Astrocyte (in vitro differentiated cells and primary cell): ENCODE measurements around the gene DNAAF3. TPM values are rescaled to one million over a fixed set of nuclear protein-coding genes. Genes with fewer than 3 reads are reported as not detected.

ENCODE experiments used
- DNase-seq: peaks from one replicate; pipeline ENCODE4 v3.0.0-alpha.2; 2010; ENCODE audit warnings: low read depth
- FAIRE-seq: peaks from 2 replicates; lab custom pipeline; 2011; peaks lifted over from hg19 to GRCh38; lab: Jason Lieb, UNC
- H2AFZ ChIP-seq: 2 replicates; pipeline ENCODE4 v1.6.0; 2012; ENCODE audit warnings: low read depth, low read length, inconsistent platforms
- H3K27ac ChIP-seq: 2 replicates; pipeline ENCODE4 v1.5.1; 2011; ENCODE audit warnings: low read depth, low read length, inconsistent platforms
- H3K27me3 ChIP-seq: 2 replicates; pipeline ENCODE4 v1.6.0; 2011; ENCODE audit warnings: low read length, inconsistent platforms; ENCODE audit not compliant: insufficient read depth
- H3K36me3 ChIP-seq: 2 replicates; pipeline ENCODE4 v1.5.1; 2011; ENCODE audit warnings: low read length, inconsistent platforms; ENCODE audit not compliant: insufficient read depth
- H3K4me1 ChIP-seq: 2 replicates; pipeline ENCODE4 v1.5.1; 2011; ENCODE audit warnings: low read length, inconsistent platforms; ENCODE audit not compliant: insufficient read depth
- H3K4me2 ChIP-seq: 2 replicates; pipeline ENCODE4 v1.6.0; 2012; ENCODE audit warnings: low read length, inconsistent platforms
- H3K4me3 ChIP-seq: 2 replicates; pipeline ENCODE4 v1.5.1; 2011; ENCODE audit warnings: low read depth, mild to moderate bottlenecking, low read length, inconsistent platforms; ENCODE audit not compliant: insufficient read depth
- H3K79me2 ChIP-seq: 2 replicates; pipeline ENCODE4 v1.6.0; 2012; ENCODE audit warnings: mild to moderate bottlenecking, low read length, inconsistent platforms; ENCODE audit not compliant: insufficient read depth
- H3K9ac ChIP-seq: 2 replicates; pipeline ENCODE4 v1.6.0; 2012; ENCODE audit warnings: mild to moderate bottlenecking, low read length, inconsistent platforms
- H3K9me3 ChIP-seq: 2 replicates; pipeline ENCODE4 v1.5.1; 2012; ENCODE audit warnings: low read depth, mild to moderate bottlenecking, low read length, inconsistent platforms; ENCODE audit not compliant: insufficient read depth
- H4K20me1 ChIP-seq: 2 replicates; pipeline ENCODE4 v1.6.0; 2012; ENCODE audit warnings: low read length, inconsistent platforms; ENCODE audit not compliant: insufficient read depth
- H3K27ac Mint-ChIP-seq: one replicate; pipeline ENCODE4 v1.8.0; 2021; ENCODE audit warnings: mild to moderate bottlenecking, mixed read lengths; ENCODE audit not compliant: unreplicated experiment
- H3K27me3 Mint-ChIP-seq: one replicate; pipeline ENCODE4 v1.8.0; 2021; ENCODE audit warnings: low read depth, mixed read lengths; ENCODE audit not compliant: unreplicated experiment
- H3K36me3 Mint-ChIP-seq: one replicate; pipeline ENCODE4 v1.8.0; 2021; ENCODE audit warnings: low read depth, mixed read lengths; ENCODE audit not compliant: unreplicated experiment
- H3K4me1 Mint-ChIP-seq: one replicate; pipeline ENCODE4 v1.8.0; 2021; ENCODE audit warnings: low read depth, mixed read lengths; ENCODE audit not compliant: unreplicated experiment
- H3K4me3 Mint-ChIP-seq: one replicate; pipeline ENCODE4 v1.8.0; 2021; ENCODE audit warnings: mild to moderate bottlenecking, moderate library complexity, mixed read lengths; ENCODE audit not compliant: unreplicated experiment
- H3K9me3 Mint-ChIP-seq: one replicate; pipeline ENCODE4 v1.8.0; 2021; ENCODE audit warnings: mild to moderate bottlenecking, mixed read lengths; ENCODE audit not compliant: unreplicated experiment
- CTCF ChIP-seq: IDR thresholded peaks from 2 replicates; pipeline ENCODE4 v1.5.1; 2011; ENCODE audit warnings: low read depth, mild to moderate bottlenecking, inconsistent platforms, low read length, moderate library complexity; ENCODE audit not compliant: insufficient read depth
- EZH2 ChIP-seq: IDR thresholded peaks from 2 replicates; pipeline ENCODE4 v1.6.1; 2012; ENCODE audit warnings: mild to moderate bottlenecking, low read length, inconsistent platforms; ENCODE audit not compliant: insufficient read depth
- total RNA-seq: library from RNA; stranded (reverse); gene quantifications from 2 replicates; pipeline ENCODE4 v1.2.1, GENCODE V29; 2021

The DNAAF3 gene
- total RNA-seq, 1 donor from 2014 or later, result 1.3 TPM

GRCh38 chr19:55160128-55160985, 6.1 kb downstream of the DNAAF3 start:
- H3K4me1 ChIP-seq, result peaks cover 6% of the 10 kb centered on the region
- Mint-ChIP-seq H3K4me1 (peaks cover 3% of the 10 kb centered on the region), H3K27me3 (peaks cover 30% of the 10 kb centered on the region), H3K9me3 (no peaks in the 10 kb centered on the region), H3K27ac (no peak overlapping the region), H3K4me3 (peak overlapping the region; percentile 45), H3K36me3 (no peaks in the 10 kb centered on the region)
- no peak overlapping the region for H3K9ac ChIP-seq
- H3K27ac ChIP-seq, result no peak overlapping the region
- peaks cover 16% of the 10 kb centered on the region for H3K27me3 ChIP-seq
- no peaks in the 10 kb centered on the region for H3K79me2 ChIP-seq
- no peak overlapping the region for H3K4me2 ChIP-seq
- no peaks in the 10 kb centered on the region for H3K36me3 ChIP-seq
- H2AFZ ChIP-seq, result no peak overlapping the region
- H4K20me1 ChIP-seq, result no peaks in the 10 kb centered on the region
- FAIRE-seq, result no peak
- peak; percentile 56 for TF ChIP-seq CTCF
- no peak for TF ChIP-seq EZH2
- no peak overlapping the region for H3K4me3 ChIP-seq
- DNase-seq, result peak; percentile 29
- no peaks in the 10 kb centered on the region for H3K9me3 ChIP-seq

DNA sequence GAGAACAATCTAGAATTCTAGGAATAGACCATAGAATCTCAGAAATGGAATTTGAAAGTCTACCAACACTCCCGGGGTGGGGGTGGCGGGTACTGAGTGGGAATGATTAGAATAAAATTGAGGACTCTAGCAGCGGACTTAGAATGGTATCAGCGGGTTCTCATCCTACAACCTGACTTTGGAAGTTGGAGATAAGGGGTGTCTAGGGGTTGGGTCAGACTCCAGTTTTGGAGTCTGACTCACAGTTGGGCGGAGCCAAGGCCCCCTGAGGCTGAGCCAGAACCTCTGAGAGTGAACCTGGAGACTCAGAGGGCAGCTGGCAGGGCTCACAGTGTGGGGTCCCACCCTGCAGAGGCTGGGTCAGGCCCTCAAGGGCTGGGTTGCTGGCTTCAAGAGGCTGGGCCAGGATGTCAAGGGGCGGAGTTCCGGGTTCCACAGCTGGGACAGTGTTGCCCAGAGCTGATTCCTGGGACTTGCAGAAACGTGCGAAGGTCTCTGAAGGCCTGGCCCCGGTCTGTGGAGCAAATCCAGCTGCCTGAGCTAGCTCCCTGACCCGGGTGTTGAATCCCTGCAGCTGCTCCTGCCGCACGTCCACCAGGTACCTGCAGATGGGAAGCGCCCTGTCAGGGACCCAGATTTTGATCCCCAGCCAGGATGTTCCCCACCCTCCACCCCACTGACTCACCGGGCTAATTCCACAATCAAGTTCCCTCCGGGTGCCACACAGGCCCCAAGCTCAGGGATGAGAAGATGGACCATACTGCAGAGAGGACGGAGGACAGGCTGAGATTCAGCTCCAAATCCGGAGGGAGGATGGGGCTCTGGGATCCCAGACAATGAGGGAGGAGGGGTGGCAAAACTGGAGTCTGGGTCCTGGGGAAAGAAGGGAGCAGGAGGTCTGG, 7.3 kb downstream of the DNAAF3 start:
- Histone ChIP-seq H3K79me2 (no peaks in the 10 kb centered on the region), H3K4me1 (peaks cover 6% of the 10 kb centered on the region), H4K20me1 (no peaks in the 10 kb centered on the region), H3K27ac (no peak overlapping the region), H2AFZ (no peak overlapping the region), H3K4me3 (no peak overlapping the region), H3K9me3 (no peaks in the 10 kb centered on the region), H3K27me3 (peaks cover 16% of the 10 kb centered on the region), H3K36me3 (no peaks in the 10 kb centered on the region), H3K4me2 (no peak overlapping the region), H3K9ac (no peak overlapping the region)
- TF ChIP-seq CTCF (no peak), EZH2 (no peak)
- no peaks in the 10 kb centered on the region for H3K36me3 Mint-ChIP-seq
- peaks cover 35% of the 10 kb centered on the region for H3K27me3 Mint-ChIP-seq
- FAIRE-seq, result no peak
- H3K4me1 Mint-ChIP-seq, result peaks cover 3% of the 10 kb centered on the region
- DNase-seq, result no peak
- no peaks in the 10 kb centered on the region for H3K9me3 Mint-ChIP-seq
- peak overlapping the region; percentile 53 for H3K27ac Mint-ChIP-seq
- H3K4me3 Mint-ChIP-seq, result no peak overlapping the region
